ENCODE measurements around the gene KCNAB1.

KCNAB1 gene

GRCh38 chr3:156449710-156450574 is 329.6 kb downstream of the KCNAB1 start:
- DNase-seq (ENCODE audit: low read depth), result peak; percentile 58
- no peak overlapping the region for H3K4me3 ChIP-seq (ENCODE audit: low read length)
- TF ChIP-seq CTCF (IDR thresholded peaks at IDR 0.05; ENCODE audit: insufficient read depth, low read depth, low read length, missing control alignments), result peak; percentile 73

- TF ChIP-seq CTCF (IDR thresholded peaks at IDR 0.05; ENCODE audit: insufficient read depth, low read depth, low read length, missing control alignments), result no peak
- no peak overlapping the region for H3K4me3 ChIP-seq (ENCODE audit: low read length)
- DNase-seq (ENCODE audit: low read depth), result no peak
These were observed 335.5 kb downstream of the KCNAB1 start for GRCh38 chr3:156455839-156456238.

GRCh38 chr3:156456771-156457224 is 336.4 kb downstream of the KCNAB1 start:
- TF ChIP-seq CTCF (IDR thresholded peaks at IDR 0.05; ENCODE audit: insufficient read depth, low read depth, low read length, missing control alignments), result no peak
- DNase-seq (ENCODE audit: low read depth), result peak; percentile 62
- H3K4me3 ChIP-seq (ENCODE audit: low read length), result no peak overlapping the region

GRCh38 chr3:156459434-156459833 is 339.1 kb downstream of the KCNAB1 start:
- TF ChIP-seq CTCF (IDR thresholded peaks at IDR 0.05; ENCODE audit: insufficient read depth, low read depth, low read length, missing control alignments), result no peak
- H3K4me3 ChIP-seq (ENCODE audit: low read length), result no peak overlapping the region
- DNase-seq (ENCODE audit: low read depth), result peak; percentile 31

GRCh38 chr3:156460206-156460611 is 339.8 kb downstream of the KCNAB1 start:
- no peak for DNase-seq (ENCODE audit: low read depth)
- TF ChIP-seq CTCF (IDR thresholded peaks at IDR 0.05; ENCODE audit: insufficient read depth, low read depth, low read length, missing control alignments), result no peak
- no peak overlapping the region for H3K4me3 ChIP-seq (ENCODE audit: low read length)

- H3K4me3 ChIP-seq (ENCODE audit: low read length), result no peak overlapping the region
- no peak for TF ChIP-seq CTCF (IDR thresholded peaks at IDR 0.05; ENCODE audit: insufficient read depth, low read depth, low read length, missing control alignments)
- no peak for DNase-seq (ENCODE audit: low read depth)
These were observed 341.5 kb downstream of the KCNAB1 start for GRCh38 chr3:156461889-156462288.

GRCh38 chr3:156463123-156463522 is 342.7 kb downstream of the KCNAB1 start:
- no peak for DNase-seq (ENCODE audit: low read depth)
- no peak for TF ChIP-seq CTCF (IDR thresholded peaks at IDR 0.05; ENCODE audit: insufficient read depth, low read depth, low read length, missing control alignments)
- no peak overlapping the region for H3K4me3 ChIP-seq (ENCODE audit: low read length)
